GM21619 (cell line): ENCODE results near the gene DDX53.

Source experiments
- ATAC-seq: cut with Tn5 transposase; IDR thresholded peaks from one replicate; pipeline ENCODE4 v1.9.1; 2021; ENCODE audit not compliant: unreplicated experiment

DDX53 gene

GRCh38 chrX:23048806-23049573 is 49.2 kb downstream of the DDX53 start:
- no peak for ATAC-seq

GRCh38 chrX:23052324-23052723 is 52.6 kb downstream of the DDX53 start:
- no peak for ATAC-seq
